NCI-H446 (cell line): ENCODE data around the gene TSPAN11.
A peak's percentile ranks its signal among the peaks of the same experiment; 100 is the strongest.

Experiments used
- DNase-seq, 2 experiments: peaks; one replicate each; lab custom pipeline; 2025; lab: John Stamatoyannopoulos, UW

TSPAN11 gene

GRCh38 chr12:30959778-30960177 lies 33.2 kb downstream of the TSPAN11 start:
- no peak for DNase-seq

- no peak for DNase-seq
These were observed 34.5 kb downstream of the TSPAN11 start for GRCh38 chr12:30961030-30961429.

GRCh38 chr12:30962047-30962446 lies 35.5 kb downstream of the TSPAN11 start:
- no peak for DNase-seq

GRCh38 chr12:30963709-30964564 lies 37.4 kb downstream of the TSPAN11 start:
- no peak for DNase-seq

- no peak for DNase-seq
These were observed 38.5 kb downstream of the TSPAN11 start for GRCh38 chr12:30964896-30965612.

- DNase-seq: no peak
These were observed 39.1 kb downstream of the TSPAN11 start for GRCh38 chr12:30965613-30965985.

GRCh38 chr12:30967026-30967425 lies 40.5 kb downstream of the TSPAN11 start:
- no peak for DNase-seq

- DNase-seq: no peak
These were observed 41.7 kb downstream of the TSPAN11 start for GRCh38 chr12:30968211-30968610.

- no peak for DNase-seq
These were observed 42.5 kb downstream of the TSPAN11 start for GRCh38 chr12:30969006-30969405.

- DNase-seq: no peak
These were observed 43.3 kb downstream of the TSPAN11 start for GRCh38 chr12:30969606-30970395.

GRCh38 chr12:30970559-30971197 lies 44.1 kb downstream of the TSPAN11 start:
- peak in 1 of 2 experiments; percentile 28 for DNase-seq

- no peak for DNase-seq
These were observed 45.5 kb downstream of the TSPAN11 start for GRCh38 chr12:30972035-30972434.

- DNase-seq: no peak
These were observed 46.6 kb downstream of the TSPAN11 start for GRCh38 chr12:30973175-30973574.

GRCh38 chr12:30973830-30974229 lies 47.3 kb downstream of the TSPAN11 start:
- DNase-seq: no peak

- no peak for DNase-seq
These were observed 48.4 kb downstream of the TSPAN11 start for GRCh38 chr12:30974746-30975500.

- no peak for DNase-seq
These were observed 49.0 kb downstream of the TSPAN11 start for GRCh38 chr12:30975581-30975980.

- no peak for DNase-seq
These were observed 49.7 kb downstream of the TSPAN11 start for GRCh38 chr12:30976206-30976605.

- no peak for DNase-seq
These were observed 50.6 kb downstream of the TSPAN11 start for GRCh38 chr12:30977124-30977523.

GRCh38 chr12:30977537-30978349 lies 51.2 kb downstream of the TSPAN11 start:
- DNase-seq: no peak

GRCh38 chr12:30978639-30979038 lies 52.1 kb downstream of the TSPAN11 start:
- no peak for DNase-seq
